ENCODE measurements around the gene ALG13. TPM values are rescaled to one million over a fixed set of nuclear protein-coding genes. Genes with fewer than 3 reads are reported as not detected.
A peak's percentile ranks its signal among the peaks of the same experiment; 100 is the strongest.
"Not testable (repeated sequence)": the region's sequence is repeated elsewhere in the genome, so short reads cannot be mapped to it uniquely, and the experiment has no call there.

Gene ALG13
- total RNA-seq = 20.6 TPM

DNA sequence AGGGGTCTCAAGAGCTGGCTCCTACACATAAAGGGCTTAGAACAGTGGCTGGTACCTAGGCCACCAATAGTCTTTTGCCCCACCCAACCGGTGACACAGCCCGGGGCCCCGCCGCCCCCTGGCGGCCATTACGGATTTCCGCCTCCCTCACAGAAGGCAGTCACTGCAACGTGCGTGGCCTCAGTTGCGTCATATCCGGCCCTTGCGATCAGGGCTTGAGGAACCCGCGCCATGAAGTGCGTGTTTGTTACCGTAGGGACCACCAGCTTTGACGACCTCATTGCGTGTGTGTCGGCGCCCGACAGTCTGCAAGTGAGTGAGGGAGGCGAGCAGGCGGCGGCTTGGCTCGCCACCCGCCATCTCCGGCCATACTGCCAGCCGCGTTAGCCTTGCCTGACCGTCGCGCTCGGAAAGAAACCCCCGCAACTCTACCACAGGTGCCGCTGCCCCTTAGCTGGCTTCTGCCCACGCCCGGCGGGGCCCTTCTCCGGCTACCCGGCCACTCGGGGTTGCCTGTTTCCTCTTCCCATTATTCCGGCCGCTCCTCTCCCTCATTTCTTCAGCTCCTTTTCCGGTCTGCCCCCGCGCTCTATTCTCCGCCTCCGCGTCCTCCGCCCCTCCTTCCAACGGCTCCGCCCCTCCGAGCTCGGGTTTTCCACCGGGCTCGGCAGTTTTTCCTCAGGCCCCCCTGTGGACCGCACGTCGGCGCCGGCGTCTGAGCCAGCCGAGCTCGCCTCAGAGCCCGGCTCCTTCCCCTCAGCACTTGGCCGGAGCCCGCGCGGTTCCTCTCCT is at the start of gene ALG13:
TSS of gene ALG13 (plus strand) at position 183 of the 792 bp plus-strand sequence. CDS start at position 232, 49 bp downstream.
- DNase-seq (ENCODE audit: low spot score) (peak; percentile 86), ATAC-seq (peak; percentile 97)

DNA sequence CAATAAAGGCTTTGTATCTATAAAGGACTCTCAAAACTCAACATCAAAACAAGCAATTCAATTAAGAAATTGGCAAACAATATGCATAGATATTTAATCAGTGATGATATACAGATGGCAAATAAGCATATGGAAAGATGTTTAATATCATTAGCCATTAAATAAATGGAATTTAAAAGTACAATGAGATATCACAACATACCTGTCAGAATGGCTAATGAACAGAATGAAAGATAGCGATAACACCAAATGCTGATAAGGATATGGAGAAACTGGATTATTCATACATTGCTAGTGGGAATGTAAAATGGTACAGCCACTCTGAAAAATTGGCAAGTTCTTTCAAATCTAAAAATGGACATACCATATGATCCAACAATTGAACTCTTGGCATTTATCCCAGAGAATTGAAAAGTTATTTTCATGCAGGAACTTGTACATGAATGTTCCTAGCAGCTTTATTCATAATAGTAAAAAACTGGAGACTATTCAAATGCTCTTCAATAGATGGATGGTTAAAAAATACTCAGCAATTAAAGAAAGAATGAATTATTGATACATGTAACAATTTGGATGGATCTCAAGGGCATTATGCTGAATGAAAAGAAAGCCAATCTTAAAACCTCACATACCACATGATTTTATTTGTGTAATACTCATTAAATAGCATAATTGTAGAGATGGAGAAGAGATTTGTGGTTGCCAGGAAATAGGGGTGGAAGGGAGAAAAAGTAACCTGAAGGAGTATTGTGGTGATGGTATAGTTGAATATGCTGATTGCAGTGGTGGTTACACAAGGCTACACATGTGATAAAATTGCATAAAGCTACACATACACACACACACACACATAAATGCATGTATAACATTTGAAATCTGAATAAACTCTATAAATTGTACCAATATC is 45.9 kb upstream of the ALG13 start:
- no peak for DNase-seq (ENCODE audit: low spot score)
- no peak for ATAC-seq

DNA sequence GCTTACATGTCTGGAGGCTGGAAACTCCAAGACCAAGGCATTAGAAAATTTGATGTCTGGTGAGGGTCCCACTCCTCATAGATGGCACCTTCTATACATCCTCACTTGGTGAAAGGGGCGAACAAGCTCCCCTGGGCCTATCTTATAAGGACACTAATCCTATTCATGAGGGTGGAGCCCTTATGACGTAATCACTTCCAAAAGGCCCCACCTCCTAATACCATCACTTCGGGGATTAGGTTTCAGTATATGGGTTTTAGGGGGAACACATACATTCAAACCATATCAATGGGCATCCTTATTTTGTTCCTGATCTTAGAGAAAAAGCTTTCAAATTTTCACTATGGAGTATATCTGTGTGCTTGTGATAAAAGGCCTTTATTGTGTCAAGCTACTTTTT is 39.0 kb upstream of the ALG13 start:
- ATAC-seq (no peak), DNase-seq (ENCODE audit: low spot score) (no peak)

DNA sequence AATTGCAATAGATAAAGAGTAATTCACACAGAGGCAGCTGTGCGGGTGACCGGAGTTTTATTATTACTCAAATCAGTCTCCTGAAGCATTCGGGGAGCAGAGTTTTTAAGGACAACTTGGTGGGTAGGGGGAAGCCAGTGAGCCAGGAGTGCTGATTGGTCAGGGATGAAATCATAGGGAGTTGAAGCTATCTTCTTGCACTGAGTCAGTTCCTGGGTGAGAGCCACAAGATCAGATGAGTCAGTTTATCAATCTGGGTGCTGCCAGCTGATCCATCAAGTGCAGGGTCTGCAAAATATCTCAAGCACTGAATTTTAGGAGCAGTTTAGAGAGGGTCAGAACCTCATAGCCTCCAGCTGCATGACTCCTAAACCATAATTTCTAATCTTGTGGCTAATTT is 35.8 kb upstream of the ALG13 start:
- not testable (repeated sequence) for DNase-seq (ENCODE audit: low spot score); ATAC-seq

DNA sequence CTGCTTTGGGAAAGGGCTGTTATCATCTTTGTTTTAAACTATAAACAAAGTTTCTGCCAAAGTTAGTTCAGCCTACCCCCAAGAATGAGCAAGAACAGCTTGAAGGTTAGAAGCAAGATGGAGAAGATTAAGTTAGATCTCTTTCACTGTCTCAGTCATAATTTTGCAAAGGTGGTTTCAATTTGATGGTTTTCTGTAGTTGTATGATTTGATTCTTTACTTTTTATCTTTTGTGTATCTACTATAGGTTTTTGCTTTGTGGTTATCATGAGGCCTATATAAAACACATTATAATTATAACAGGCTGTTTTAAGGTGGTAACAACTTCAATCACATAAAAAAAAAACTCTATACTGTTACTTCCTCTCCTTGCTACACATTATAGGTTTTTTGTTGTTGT is 35.4 kb upstream of the ALG13 start:
- DNase-seq (ENCODE audit: low spot score) (no peak), ATAC-seq (no peak)

DNA sequence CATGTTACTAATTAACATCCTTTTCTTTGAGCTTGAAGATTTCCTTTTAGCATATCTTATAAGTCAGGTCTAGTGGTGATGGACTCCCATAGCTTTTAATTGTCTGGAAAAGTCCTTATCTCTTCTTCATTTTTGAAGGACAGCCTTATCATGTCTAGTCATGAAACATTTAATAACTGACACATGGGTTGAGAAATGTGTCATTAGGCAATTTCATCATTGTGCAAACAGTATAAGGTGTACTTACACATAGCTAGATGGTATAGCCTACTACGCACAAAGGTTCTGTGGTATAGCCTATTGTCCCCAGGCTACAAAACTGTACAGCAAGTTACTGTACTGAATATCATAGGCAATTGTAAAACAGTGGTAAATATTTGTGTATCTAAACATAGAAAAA is 34.5 kb upstream of the ALG13 start:
- ATAC-seq = no peak
- no peak for DNase-seq (ENCODE audit: low spot score)

DNA sequence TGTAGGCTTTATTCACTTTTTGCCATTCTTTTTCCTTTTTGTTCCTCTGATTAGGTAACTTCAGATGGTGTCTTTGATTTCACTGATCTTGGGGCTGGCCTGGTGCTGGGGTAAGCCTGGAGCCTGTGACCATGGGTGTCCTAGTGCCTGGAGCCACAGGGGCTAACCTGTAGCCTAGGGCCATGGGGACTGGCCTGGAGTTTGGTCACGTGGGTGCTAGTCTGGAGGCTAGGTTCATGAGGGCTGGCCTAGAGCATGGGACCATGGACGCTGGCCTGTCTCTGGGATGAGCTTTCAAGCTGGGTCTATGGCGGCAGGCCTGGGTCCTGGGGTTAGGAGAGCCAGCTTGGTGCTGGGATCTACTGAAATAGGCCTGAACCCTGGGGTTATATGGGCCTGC is 32.2 kb upstream of the ALG13 start:
- DNase-seq (ENCODE audit: low spot score) (no peak), ATAC-seq (no peak)

DNA sequence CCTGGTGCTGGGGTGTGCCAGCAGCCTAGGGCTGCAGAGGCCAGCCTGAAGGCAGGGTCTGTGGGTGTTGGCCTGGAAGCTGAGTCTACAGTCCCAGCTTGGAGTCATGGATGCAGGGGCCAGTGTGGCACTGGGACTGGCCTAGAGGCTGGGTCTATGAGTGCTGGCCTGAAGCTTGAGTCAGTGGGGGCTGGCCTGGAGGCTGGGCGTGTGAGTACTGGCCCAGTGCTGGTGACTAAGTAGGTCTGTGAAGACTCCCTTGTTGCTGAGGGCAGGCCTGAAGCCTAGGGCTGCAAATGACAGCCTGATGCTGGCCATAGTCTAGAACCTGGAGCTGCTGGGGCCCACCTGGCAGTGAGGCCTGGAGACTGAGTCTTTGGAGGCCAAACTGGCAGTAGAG is 31.3 kb upstream of the ALG13 start:
- DNase-seq (ENCODE audit: low spot score) (no peak), ATAC-seq (no peak)

DNA sequence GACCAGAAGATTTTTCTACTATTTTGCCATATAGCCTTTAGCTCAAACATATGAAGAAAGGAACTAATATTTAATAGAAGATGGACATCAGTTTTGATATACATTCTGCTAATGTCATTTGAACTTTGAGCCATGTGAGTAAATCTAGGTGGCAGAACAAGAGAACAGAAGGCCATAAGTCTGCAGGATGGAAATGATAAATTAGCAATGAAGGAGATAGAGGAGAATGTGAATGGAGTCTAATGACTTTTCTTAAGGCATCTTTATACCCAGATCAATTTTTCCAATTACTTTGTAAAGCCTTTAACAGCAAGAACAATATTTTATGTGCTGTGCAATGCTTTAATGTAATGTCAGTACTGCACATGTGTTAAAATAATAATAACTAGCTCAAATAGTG is 30.1 kb upstream of the ALG13 start:
- DNase-seq (ENCODE audit: low spot score) (no peak), ATAC-seq (no peak)

DNA sequence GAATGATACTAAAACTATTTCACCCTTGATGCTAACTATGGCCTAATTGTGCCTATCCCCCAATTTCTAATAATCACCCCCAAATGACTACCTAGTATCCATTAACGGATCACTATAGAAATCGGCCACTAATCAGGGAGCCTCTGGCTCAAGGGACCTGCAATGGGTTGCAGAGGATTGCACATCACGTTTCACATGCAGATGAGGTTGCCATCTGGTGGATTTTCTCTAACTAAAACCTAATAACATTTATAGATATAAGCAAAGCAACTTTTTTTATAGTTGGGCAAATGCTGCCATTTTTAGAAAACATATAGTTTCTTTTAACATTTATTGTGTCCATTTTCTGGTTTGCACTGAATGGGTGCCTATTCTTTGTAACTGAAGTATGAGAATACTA is 28.3 kb upstream of the ALG13 start:
- DNase-seq (ENCODE audit: low spot score) (no peak), ATAC-seq (no peak)

DNA sequence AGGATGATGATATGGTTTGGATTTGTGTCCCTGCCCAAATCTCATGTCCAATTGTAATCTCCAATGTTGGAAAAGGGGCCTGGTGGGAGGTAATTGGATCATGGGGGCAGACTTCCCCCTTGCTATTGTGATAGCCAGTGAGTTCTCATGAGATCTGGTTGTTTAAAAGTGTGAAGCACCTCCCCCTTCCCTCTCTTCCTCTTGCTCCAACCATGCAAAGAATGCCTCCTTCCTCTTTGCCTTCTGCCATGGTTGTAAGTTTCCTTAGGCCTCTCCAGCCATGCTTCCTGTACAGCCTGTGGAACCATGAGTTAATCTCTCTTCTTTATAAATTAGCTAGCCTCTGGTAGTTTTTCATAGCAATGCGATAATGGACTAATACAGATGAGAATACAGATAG is 19.7 kb upstream of the ALG13 start:
- DNase-seq (ENCODE audit: low spot score) = no peak
- ATAC-seq = no peak

DNA sequence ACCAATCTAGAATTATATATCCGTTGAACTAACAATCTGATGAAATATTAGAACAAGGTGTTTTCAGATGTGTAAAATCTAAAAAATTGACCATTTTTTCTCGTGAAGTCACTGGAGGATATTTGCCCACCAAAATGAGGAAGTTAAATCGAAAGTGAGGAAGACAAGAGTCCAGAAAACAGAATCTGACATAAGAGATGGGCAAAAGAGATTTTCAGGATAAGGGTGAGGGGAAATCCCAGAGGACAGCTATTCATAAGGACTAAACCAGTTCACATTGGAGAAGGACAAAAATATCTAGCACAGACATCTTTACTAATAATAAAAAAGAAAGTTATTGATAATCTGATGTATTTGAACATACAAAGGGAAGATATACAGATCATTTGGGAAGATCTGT is 18.7 kb upstream of the ALG13 start:
- no peak for ATAC-seq
- DNase-seq (ENCODE audit: low spot score) = no peak

DNA sequence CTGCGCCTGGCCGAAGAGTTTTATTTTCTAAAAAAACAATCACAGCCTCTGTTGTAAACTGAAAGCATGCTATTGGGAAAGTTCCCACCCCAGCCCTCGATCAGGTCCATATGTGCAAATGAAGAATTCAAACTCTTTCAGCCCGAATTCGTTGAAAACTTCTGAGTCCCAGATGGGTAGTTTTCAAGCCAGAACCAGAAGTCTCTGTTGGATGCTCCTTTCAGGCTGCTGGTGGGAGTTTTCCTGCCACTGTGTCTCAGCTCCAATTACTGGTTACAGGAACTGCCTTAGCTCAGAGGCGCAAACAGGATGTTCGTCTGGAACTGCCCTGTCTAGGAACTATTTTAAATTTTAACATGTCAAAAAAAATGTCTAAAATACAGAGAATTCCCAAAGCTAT is 9.3 kb upstream of the ALG13 start:
- no peak for DNase-seq (ENCODE audit: low spot score)
- ATAC-seq = no peak

DNA sequence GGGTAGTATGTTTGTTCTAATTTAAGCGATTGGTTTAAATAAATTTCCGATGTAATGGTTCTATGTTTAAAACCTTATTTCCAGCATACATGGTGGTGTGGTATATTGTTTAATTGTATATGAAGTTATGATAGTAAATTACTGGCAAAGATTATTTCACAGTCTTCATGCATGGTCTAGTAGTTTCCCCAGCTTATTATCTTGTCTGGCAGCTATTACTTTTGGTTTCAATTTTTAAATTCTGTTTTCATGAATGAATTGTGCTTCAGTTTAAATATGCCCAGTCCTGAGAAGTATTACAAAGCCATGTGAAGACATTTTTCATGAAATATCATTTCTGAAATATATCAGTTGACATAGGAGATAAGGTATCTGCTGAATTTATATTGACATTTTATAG is 6.3 kb downstream of the ALG13 start:
- ATAC-seq (no peak), DNase-seq (ENCODE audit: low spot score) (no peak)

DNA sequence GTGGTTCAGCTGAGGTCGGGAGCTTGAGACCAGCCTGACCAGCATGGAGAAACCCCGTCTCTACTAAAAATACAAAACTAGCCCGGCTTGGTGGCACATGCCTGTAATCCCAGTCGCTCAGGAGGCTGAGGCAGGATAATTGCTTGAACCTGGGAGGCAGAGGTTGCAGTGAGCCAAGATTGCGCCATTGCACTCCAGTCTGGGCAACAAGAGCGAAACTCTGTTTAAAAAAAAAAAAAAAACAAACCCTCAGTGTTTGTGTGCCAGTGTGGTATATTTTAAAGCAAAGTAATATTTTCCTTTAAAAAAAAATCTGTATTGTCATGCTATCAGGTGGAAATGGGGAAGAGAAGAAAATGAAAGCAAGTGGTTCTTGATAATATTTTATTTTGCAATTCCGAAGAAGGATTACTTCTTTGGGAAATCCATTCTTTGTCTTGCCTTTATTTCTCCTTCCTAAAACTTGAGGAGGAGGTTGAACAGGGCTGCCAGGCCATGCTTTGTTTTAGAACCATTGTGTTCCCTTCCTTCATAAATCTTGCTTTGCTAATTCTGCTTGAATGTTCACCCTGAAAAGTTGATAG is 14.4 kb downstream of the ALG13 start:
- DNase-seq (ENCODE audit: low spot score) = no peak
- ATAC-seq = peak; percentile 65

DNA sequence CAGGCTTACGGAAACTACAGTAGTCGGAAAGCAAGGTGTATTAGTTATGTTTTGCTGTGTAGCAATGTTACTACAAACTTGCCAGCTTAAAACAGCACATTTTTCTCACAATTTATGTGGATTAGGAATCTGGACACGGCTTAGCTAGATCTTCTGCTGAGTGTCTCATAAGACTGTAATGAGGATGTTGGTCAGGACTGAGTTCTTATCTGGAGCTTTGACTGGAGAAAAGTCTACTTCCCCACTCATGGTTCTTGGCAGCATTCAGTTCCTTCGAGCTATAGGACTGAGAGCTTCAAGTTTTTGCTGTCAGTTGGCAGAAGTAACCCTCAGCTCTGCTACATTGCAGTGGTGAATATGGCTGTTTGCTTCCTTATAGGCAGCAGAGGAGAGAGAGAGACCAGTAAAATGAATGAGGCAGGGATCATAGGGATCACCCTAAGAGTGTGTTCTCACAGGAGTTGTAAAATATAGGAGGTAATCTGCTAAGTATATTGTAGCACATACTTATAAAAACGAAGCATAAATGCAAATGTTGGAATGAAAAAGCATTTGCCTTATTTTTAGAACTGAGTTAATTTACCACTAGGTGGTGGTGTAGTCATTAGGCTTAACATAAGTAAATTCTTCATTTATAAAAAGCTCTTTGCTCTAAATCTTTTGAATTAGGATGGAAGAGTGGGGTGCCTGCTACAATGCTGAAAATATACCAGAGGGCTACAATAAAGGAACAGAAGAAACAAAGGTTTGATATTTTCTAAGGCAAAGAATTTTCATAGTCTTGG is 38.6 kb downstream of the ALG13 start:
- DNase-seq (ENCODE audit: low spot score) (no peak), ATAC-seq (no peak)

DNA sequence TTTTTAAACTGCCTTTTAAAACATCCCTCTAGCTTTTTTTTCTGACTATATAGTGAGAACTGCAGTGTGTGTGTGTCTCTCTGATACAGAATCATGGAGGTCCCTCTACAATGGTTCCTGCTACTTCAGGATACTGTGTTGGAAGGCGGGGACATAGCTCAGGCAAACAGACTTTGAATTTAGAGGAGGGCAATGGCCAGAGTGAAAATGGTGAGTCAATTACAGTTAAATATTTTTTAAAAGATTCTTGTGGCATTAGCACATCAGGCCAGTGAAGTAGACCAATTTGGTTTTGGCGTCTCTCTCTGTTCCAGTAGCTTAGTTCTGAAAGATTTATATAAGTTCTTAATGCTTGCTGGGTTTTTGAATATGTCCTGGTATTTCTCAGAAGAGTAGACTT is 47.1 kb downstream of the ALG13 start:
- ATAC-seq (no peak), DNase-seq (ENCODE audit: low spot score) (no peak)

DNA sequence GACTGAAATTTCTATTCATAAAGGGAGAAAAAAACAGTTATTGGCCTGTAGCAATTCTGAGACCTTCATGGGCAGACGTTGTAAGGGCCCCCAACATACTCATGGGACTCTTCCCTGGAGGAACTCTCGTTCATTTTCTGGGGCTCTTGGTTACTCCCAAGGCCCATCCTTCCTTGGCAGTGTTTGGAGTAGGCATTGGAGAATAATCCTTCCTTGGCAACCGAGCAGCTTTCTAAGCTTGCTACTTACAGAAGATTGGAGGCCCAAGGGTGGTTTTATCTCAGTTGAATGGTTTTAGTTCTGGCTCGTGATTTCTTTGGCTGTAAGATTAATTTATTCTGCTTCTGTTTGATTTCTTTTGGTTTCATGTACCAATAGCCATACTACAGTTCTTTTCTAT is 50.4 kb downstream of the ALG13 start:
- ATAC-seq = no peak
- DNase-seq (ENCODE audit: low spot score) = no peak

DNA sequence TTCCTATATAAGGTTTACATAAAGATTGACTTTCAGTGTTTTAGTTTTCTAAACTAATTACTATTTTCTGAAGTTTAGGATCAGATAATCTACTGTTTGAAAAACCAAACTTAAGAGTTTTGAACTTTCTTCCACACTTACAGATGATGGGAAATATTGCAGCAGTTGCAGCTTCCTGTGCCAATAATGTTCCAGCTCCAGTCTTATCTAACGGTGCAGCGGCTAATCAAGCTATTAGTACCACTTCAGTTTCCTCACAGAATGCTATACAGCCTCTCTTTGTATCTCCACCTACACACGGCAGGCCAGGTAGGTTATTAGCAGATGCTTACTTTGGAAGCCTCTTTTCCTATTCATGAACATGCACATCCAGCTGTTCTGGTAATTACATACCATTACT is 55.6 kb downstream of the ALG13 start:
- no peak for DNase-seq (ENCODE audit: low spot score)
- ATAC-seq = no peak

DNA sequence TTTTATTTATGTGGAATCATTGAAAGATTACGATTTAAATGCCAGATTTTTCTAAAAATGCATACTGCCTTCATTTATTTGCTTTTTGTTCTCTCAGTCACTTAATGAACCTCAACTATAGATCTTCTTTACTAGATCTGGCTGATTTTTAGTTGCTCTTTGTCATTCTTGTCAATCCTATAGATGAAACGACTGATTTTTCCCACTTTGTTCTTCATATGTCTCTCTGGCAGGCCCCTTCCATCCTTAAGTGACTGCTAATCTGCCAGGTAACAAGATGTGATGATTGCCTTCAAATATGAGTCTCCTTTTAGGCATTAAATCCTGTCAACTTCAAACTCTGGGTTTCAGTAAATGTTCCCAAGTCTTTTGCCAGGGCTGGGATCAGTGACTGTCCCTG is 61.0 kb downstream of the ALG13 start:
- no peak for ATAC-seq
- DNase-seq (ENCODE audit: low spot score) = no peak

DNA sequence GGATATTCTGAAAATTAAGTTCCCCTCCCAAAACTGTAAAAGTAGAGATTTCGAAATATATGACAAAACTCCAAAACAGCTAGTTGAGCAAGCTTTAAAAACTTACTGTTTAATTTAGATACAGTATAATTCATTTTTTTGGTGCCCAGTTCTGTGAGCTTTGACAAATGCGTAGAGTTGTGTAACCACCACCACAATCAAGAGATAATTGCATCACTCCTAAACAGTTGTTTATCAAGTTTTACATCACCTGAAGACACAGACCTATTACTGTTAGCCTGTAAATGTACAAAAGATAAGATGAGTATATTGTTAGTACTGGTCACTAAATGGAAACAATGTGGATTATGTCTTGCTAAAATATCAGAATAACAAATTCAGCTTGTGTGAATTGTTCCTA is 62.3 kb downstream of the ALG13 start:
- ATAC-seq = no peak
- no peak for DNase-seq (ENCODE audit: low spot score)
